AG04450 (cell line): ENCODE data around the gene TMEM176B. TPM values are rescaled to one million over a fixed set of nuclear protein-coding genes. Genes with fewer than 3 reads are reported as not detected.

ENCODE experiments used
- CTCF ChIA-PET: fragments of 300-600, 350-600 bp; formaldehyde crosslinking; extraction: SDS; loops from one replicate; lab custom pipeline; 2022; ENCODE audit warnings: antibody characterized with exemption, inconsistent platforms; lab: Charles Lee
- POLR2A ChIA-PET: fragments of 350-600 bp; formaldehyde crosslinking; extraction: SDS; loops from one replicate; lab custom pipeline; 2021; ENCODE audit warnings: antibody characterized with exemption, inconsistent platforms; lab: Yijun Ruan, JAX
- DNase-seq: peaks from one replicate; pipeline ENCODE4 v3.0.0-alpha.2; 2011; ENCODE audit warnings: low read depth, low spot score
- H3K27ac ChIP-seq: one replicate; pipeline ENCODE4 v1.5.1; 2012; ENCODE audit warnings: low read depth, low read length, control low read depth
- H3K27me3 ChIP-seq: one replicate; pipeline ENCODE4 v1.6.0; 2012; ENCODE audit warnings: low read length; ENCODE audit not compliant: control insufficient read depth, insufficient read depth
- H3K4me3 ChIP-seq: 2 replicates; pipeline ENCODE4 v1.5.1; 2011; ENCODE audit warnings: mild to moderate bottlenecking, low read depth, low read length, control low read depth
- H3K9me3 ChIP-seq: 2 replicates; pipeline ENCODE4 v1.5.1; 2012; ENCODE audit warnings: low read length; ENCODE audit not compliant: control insufficient read depth, insufficient read depth
- CTCF ChIP-seq: IDR thresholded peaks from 2 replicates; pipeline ENCODE4 v1.5.1; 2011; ENCODE audit warnings: low read depth, low read length, control low read depth, inconsistent platforms
- polyA plus RNA-seq: library from polyadenylated mRNA; depleted of rRNA; stranded (reverse); fragments of >200 nt; gene quantifications from 2 replicates; pipeline ENCODE4 v1.2.3, GENCODE V29; 2011

TMEM176B gene
- polyA plus RNA-seq, 1 experiment, result 2.4 TPM

GRCh38 chr7:150759479-150759878, 40.7 kb downstream of the TMEM176B start:
- H3K4me3 ChIP-seq, result no peak overlapping the region
- no peak for TF ChIP-seq CTCF
- ChIA-PET CTCF (interaction anchor here (0.8 kb wide), 1 partner anchor 13 kb away, joined by 3 read pairs; no protein-coding TSS in a partner anchor), POLR2A (no interaction called here)
- no peak for DNase-seq
- no peaks in the 10 kb centered on the region for H3K27me3 ChIP-seq
- no peaks in the 10 kb centered on the region for H3K9me3 ChIP-seq
- no peak overlapping the region for H3K27ac ChIP-seq

GRCh38 chr7:150756858-150757257, 43.3 kb downstream of the TMEM176B start:
- TF ChIP-seq CTCF, result no peak; the same call in 1 of the 2 replicates
- ChIA-PET CTCF (interaction anchor here (0.6 kb wide), 1 partner anchor 13 kb away, joined by 10 read pairs; no protein-coding TSS in a partner anchor), POLR2A (no interaction called here)
- H3K4me3 ChIP-seq, result no peak overlapping the region
- H3K27ac ChIP-seq, result no peak overlapping the region
- no peak for DNase-seq
- H3K27me3 ChIP-seq, result no peaks in the 10 kb centered on the region
- H3K9me3 ChIP-seq, result no peaks in the 10 kb centered on the region

DNA sequence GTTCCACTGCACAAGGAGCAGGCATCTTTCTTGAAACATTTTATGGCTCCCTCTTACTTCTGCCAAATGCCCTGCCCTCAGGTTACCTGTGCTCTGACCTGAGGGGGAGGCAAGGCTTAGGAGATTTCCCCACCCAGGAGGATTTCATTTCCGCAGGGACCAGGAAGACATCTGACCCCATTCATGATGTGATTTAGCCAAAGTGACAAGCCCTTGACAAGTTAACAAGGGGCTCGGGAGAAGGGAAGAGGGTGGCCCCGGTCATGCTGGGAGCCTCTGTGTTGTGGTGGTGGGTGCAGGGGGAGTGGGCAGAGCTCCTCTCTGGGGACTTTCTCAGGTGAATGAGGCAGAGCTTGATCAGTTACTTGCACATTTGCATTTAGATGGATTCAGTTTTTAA, 44.0 kb downstream of the TMEM176B start:
- no peak for TF ChIP-seq CTCF
- ChIA-PET POLR2A (no interaction called here), CTCF (interaction anchor here (0.6 kb wide), 1 partner anchor 468 kb away, joined by 3 read pairs; no protein-coding TSS in a partner anchor)
- Histone ChIP-seq H3K27me3 (no peaks in the 10 kb centered on the region), H3K9me3 (no peaks in the 10 kb centered on the region), H3K4me3 (no peak overlapping the region), H3K27ac (no peak overlapping the region)
- no peak for DNase-seq

DNA sequence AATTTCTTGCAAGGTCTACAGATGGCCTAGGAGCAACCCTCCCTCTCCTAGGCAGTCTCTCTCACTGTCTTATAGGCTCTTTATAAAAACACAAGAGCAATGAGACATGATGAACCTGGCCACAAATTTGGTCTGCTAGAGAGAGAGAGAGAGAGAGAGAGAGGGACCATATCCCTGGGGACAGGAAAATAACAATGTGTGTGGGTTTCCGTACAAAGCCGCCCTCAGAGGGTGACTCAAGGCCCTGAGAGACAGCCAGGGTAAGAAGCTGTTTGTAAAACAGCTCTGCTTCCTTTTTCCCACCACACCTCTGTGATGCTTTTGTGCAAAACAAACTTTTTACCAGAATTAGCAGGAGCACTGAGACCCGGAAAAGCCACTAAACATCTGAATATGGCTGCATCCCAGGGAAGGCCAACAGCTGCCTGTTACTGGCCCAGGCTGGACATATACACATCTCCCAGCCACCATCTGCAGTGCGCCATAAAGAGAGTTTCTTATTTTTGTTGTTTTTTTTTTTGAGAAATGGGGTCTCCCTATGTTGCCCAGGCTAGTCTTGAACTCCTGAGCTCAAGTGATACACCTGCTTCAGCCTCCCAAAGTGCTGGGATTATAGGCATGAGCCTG, 44.6 kb downstream of the TMEM176B start:
- no peak for DNase-seq
- POLR2A ChIA-PET, result interaction anchor here (0.6 kb wide), 1 partner anchor 1632 kb away, joined by 6 read pairs; no protein-coding TSS in a partner anchor
- CTCF ChIA-PET, result interaction anchor here (0.6 kb wide), 1 partner anchor 467 kb away, joined by 3 read pairs; no protein-coding TSS in a partner anchor
- TF ChIP-seq CTCF, result no peak
- H3K9me3 ChIP-seq, result no peaks in the 10 kb centered on the region
- H3K4me3 ChIP-seq, result no peak overlapping the region
- H3K27ac ChIP-seq, result no peak overlapping the region
- H3K27me3 ChIP-seq, result no peaks in the 10 kb centered on the region

GRCh38 chr7:150754951-150755350, 45.2 kb downstream of the TMEM176B start:
- ChIA-PET CTCF (no interaction called here), POLR2A (interaction anchor here (0.6 kb wide), 1 partner anchor 1633 kb away, joined by 6 read pairs; no protein-coding TSS in a partner anchor)
- H3K4me3 ChIP-seq, result no peak overlapping the region

More at GRCh38 chr7:150754951-150755350, 45.2 kb downstream of the TMEM176B start:
- no peak overlapping the region for H3K27ac ChIP-seq
- no peaks in the 10 kb centered on the region for H3K9me3 ChIP-seq
- H3K27me3 ChIP-seq, result no peaks in the 10 kb centered on the region
- DNase-seq, result no peak
- no peak for TF ChIP-seq CTCF
